ENCODE results near the gene SLX1A. TPM values are rescaled to one million over a fixed set of nuclear protein-coding genes. Genes with fewer than 3 reads are reported as not detected.

The SLX1A gene
- total and polyA plus RNA-seq, 4 experiments from 2014 or later = 44.5 to 65.6 (median 59.1) TPM

Other genes with a start within 250 kb of the SLX1A start
- gene TMEM219, start 231.8 kb upstream of the SLX1A start, total RNA-seq = 100 to 1,000 TPM in 1 of 2 experiments, 10 to 100 TPM in 1; 80.8 to 103 TPM
- 100 to 1,000 TPM; 209 to 250 TPM for gene TMEM219, start 231.8 kb upstream of the SLX1A start, polyA plus RNA-seq
- gene TAOK2, start 220.0 kb upstream of the SLX1A start, total RNA-seq = 10 to 100 TPM; 53.8 to 56.0 TPM
- gene TAOK2, start 220.0 kb upstream of the SLX1A start, polyA plus RNA-seq = 1 to 10 TPM; 1.7 to 8.2 TPM
- gene HIRIP3, start 198.3 kb upstream of the SLX1A start, total RNA-seq = 10 to 100 TPM; 19.2 to 19.7 TPM
- gene HIRIP3, start 198.3 kb upstream of the SLX1A start, polyA plus RNA-seq = 10 to 100 TPM; 21.4 to 26.0 TPM
- 100 to 1,000 TPM; 124 to 126 TPM for gene INO80E, start 197.6 kb upstream of the SLX1A start, total RNA-seq
- 1 to 10 TPM; 6.7 to 7.3 TPM for gene INO80E, start 197.6 kb upstream of the SLX1A start, polyA plus RNA-seq
- gene DOC2A, start 182.8 kb upstream of the SLX1A start, total RNA-seq = under 1 TPM in 1 of 2 experiments, not detected in 1; 0.80 TPM
- gene DOC2A, start 182.8 kb upstream of the SLX1A start, polyA plus RNA-seq = not detected
- gene C16orf92, start 170.7 kb upstream of the SLX1A start, total RNA-seq = not detected
- not detected for gene C16orf92, start 170.7 kb upstream of the SLX1A start, polyA plus RNA-seq
- not detected for gene TLCD3B, start 162.6 kb upstream of the SLX1A start, total RNA-seq
- gene TLCD3B, start 162.6 kb upstream of the SLX1A start, polyA plus RNA-seq = not detected
- gene ALDOA, start 128.1 kb upstream of the SLX1A start, total RNA-seq = 100 to 1,000 TPM; 558 to 563 TPM
- gene ALDOA, start 128.1 kb upstream of the SLX1A start, polyA plus RNA-seq = 1,000 to 10,000 TPM; 1,058 to 1,115 TPM
- gene PPP4C, start 117.9 kb upstream of the SLX1A start, total RNA-seq = 10 to 100 TPM; 75.8 to 86.3 TPM
- 100 to 1,000 TPM; 167 to 276 TPM for gene PPP4C, start 117.9 kb upstream of the SLX1A start, polyA plus RNA-seq
- 1 to 10 TPM; 1.3 to 1.4 TPM for gene TBX6, start 102.0 kb upstream of the SLX1A start, total RNA-seq
- gene TBX6, start 102.0 kb upstream of the SLX1A start, polyA plus RNA-seq = under 1 TPM in 1 of 2 donors, not detected in 1; 0.36 TPM
- 100 to 1,000 TPM; 263 to 266 TPM for gene YPEL3, start 97.7 kb upstream of the SLX1A start, total RNA-seq
- 100 to 1,000 TPM; 172 to 331 TPM for gene YPEL3, start 97.7 kb upstream of the SLX1A start, polyA plus RNA-seq
- gene GDPD3, start 80.3 kb upstream of the SLX1A start, total RNA-seq = 10 to 100 TPM; 31.5 to 37.2 TPM
- gene GDPD3, start 80.3 kb upstream of the SLX1A start, polyA plus RNA-seq = under 1 TPM in 1 of 2 donors, not detected in 1; 0.25 TPM
- gene MAPK3, start 70.7 kb upstream of the SLX1A start, total RNA-seq = 10 to 100 TPM; 87.4 to 90.4 TPM
- 10 to 100 TPM in 1 of 2 donors, 1 to 10 TPM in 1; 9.9 to 10.6 TPM for gene MAPK3, start 70.7 kb upstream of the SLX1A start, polyA plus RNA-seq
- 100 to 1,000 TPM; 745 to 769 TPM for gene CORO1A, start 10.3 kb upstream of the SLX1A start, total RNA-seq
- 1,000 to 10,000 TPM; 1,217 to 1,230 TPM for gene CORO1A, start 10.3 kb upstream of the SLX1A start, polyA plus RNA-seq
- gene BOLA2B, start 209 bp upstream of the SLX1A start, total RNA-seq = 10 to 100 TPM; 62.1 to 79.0 TPM
- gene BOLA2B, start 209 bp upstream of the SLX1A start, polyA plus RNA-seq = 100 to 1,000 TPM; 144 to 169 TPM
- gene SULT1A3, start 5.4 kb downstream of the SLX1A start, total RNA-seq = 10 to 100 TPM; 42.5 to 46.2 TPM
- 1 to 10 TPM; 1.2 to 3.9 TPM for gene SULT1A3, start 5.4 kb downstream of the SLX1A start, polyA plus RNA-seq
- 10 to 100 TPM; 20.0 to 27.8 TPM for gene NPIPB13, start 54.6 kb downstream of the SLX1A start, total RNA-seq
- gene NPIPB13, start 54.6 kb downstream of the SLX1A start, polyA plus RNA-seq = 1 to 10 TPM in 1 of 2 donors, under 1 TPM in 1; 0.19 to 2.9 TPM
- 10 to 100 TPM; 72.9 to 79.4 TPM for gene CD2BP2, start 161.4 kb downstream of the SLX1A start, total RNA-seq
- gene CD2BP2, start 161.4 kb downstream of the SLX1A start, polyA plus RNA-seq = 10 to 100 TPM; 23.7 to 24.4 TPM
- gene TBC1D10B, start 176.6 kb downstream of the SLX1A start, total RNA-seq = 10 to 100 TPM; 47.0 to 55.3 TPM
- 10 to 100 TPM in 1 of 2 donors, 1 to 10 TPM in 1; 8.5 to 16.1 TPM for gene TBC1D10B, start 176.6 kb downstream of the SLX1A start, polyA plus RNA-seq
- 1 to 10 TPM in 1 of 2 experiments, not detected in 1; 1.3 TPM for gene MYL11, start 180.9 kb downstream of the SLX1A start, total RNA-seq
- 1 to 10 TPM in 1 of 2 donors, not detected in 1; 1.1 TPM for gene MYL11, start 180.9 kb downstream of the SLX1A start, polyA plus RNA-seq
- gene SEPTIN1, start 188.7 kb downstream of the SLX1A start, total RNA-seq = 100 to 1,000 TPM; 198 to 206 TPM
- 100 to 1,000 TPM; 210 to 212 TPM for gene SEPTIN1, start 188.7 kb downstream of the SLX1A start, polyA plus RNA-seq
- 10 to 100 TPM; 15.8 to 16.7 TPM for gene ZNF48, start 201.5 kb downstream of the SLX1A start, total RNA-seq
- 10 to 100 TPM in 1 of 2 donors, 1 to 10 TPM in 1; 5.5 to 10.7 TPM for gene ZNF48, start 201.5 kb downstream of the SLX1A start, polyA plus RNA-seq
- 1 to 10 TPM; 6.0 to 6.5 TPM for gene ZNF771, start 213.7 kb downstream of the SLX1A start, total RNA-seq
- 1 to 10 TPM; 1.4 to 5.0 TPM for gene ZNF771, start 213.7 kb downstream of the SLX1A start, polyA plus RNA-seq
- 10 to 100 TPM; 15.0 to 18.0 TPM for gene DCTPP1, start 236.2 kb downstream of the SLX1A start, total RNA-seq
- 100 to 1,000 TPM in 1 of 2 donors, 10 to 100 TPM in 1; 87.0 to 115 TPM for gene DCTPP1, start 236.2 kb downstream of the SLX1A start, polyA plus RNA-seq

All from CD4-positive, alpha-beta memory T cell (primary cell).